Sigmoid colon (tissue), 4 donors: ENCODE measurements around the gene TAP1.

Experiments used
- POLR2A ChIP-seq, 2 donors: fragments of 450-650 bp; IDR thresholded peaks; one replicate each; pipeline ENCODE4 v1.6.1; 2016; ENCODE audit warnings: antibody characterized with exemption in 2 of 2, mild to moderate bottlenecking in 2 of 2, moderate library complexity in 2 of 2
- POLR2AphosphoS5 ChIP-seq, 4 donors: sonication (generic); formaldehyde crosslinking; IDR thresholded peaks; one replicate each; pipeline ENCODE4 v1.6.1; 2017; ENCODE audit warnings: antibody characterized with exemption in 4 of 4
- TF ChIP-seq, protein P1 (sequence below), 4 experiments: fragments of 450-650 bp in 3 of 4; fragments of 200-600 bp in 1 of 4; IDR thresholded peaks; one replicate each; pipeline ENCODE4 v1.5.1; 2016 to 2019; ENCODE audit warnings: antibody characterized with exemption in 4 of 4, mild to moderate bottlenecking in 3 of 4, moderate library complexity in 2 of 4

- TF ChIP-seq, protein P1, sequence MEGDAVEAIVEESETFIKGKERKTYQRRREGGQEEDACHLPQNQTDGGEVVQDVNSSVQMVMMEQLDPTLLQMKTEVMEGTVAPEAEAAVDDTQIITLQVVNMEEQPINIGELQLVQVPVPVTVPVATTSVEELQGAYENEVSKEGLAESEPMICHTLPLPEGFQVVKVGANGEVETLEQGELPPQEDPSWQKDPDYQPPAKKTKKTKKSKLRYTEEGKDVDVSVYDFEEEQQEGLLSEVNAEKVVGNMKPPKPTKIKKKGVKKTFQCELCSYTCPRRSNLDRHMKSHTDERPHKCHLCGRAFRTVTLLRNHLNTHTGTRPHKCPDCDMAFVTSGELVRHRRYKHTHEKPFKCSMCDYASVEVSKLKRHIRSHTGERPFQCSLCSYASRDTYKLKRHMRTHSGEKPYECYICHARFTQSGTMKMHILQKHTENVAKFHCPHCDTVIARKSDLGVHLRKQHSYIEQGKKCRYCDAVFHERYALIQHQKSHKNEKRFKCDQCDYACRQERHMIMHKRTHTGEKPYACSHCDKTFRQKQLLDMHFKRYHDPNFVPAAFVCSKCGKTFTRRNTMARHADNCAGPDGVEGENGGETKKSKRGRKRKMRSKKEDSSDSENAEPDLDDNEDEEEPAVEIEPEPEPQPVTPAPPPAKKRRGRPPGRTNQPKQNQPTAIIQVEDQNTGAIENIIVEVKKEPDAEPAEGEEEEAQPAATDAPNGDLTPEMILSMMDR (IDR thresholded peaks at IDR 0.05) = no peak
- no peak for TF ChIP-seq POLR2A (IDR thresholded peaks at IDR 0.05)
- no peak for TF ChIP-seq POLR2AphosphoS5 (IDR thresholded peaks at IDR 0.05)
Measured at GRCh38 chr6:32847795-32848194, 5.7 kb downstream of the TAP1 start.
